Fibroblast of lung (primary cell): ENCODE measurements around the gene HSPA8. TPM values are rescaled to one million over a fixed set of nuclear protein-coding genes. Genes with fewer than 3 reads are reported as not detected.

Source experiments
- DNase-seq, 2 donors: peaks; one replicate each; pipeline versions ENCODE4 v3.0.0 to v3.0.0-alpha.2; 2010; ENCODE audit warnings: low read depth in 2 of 2
- H2AFZ ChIP-seq: 2 replicates; pipeline ENCODE4 v1.5.1; 2012; ENCODE audit warnings: low read length, control low read depth, inconsistent platforms
- H3K27ac ChIP-seq: 2 replicates; pipeline ENCODE4 v1.5.1; 2011; ENCODE audit warnings: low read length, control low read depth; ENCODE audit not compliant: insufficient read depth
- H3K27me3 ChIP-seq: 2 replicates; pipeline ENCODE4 v1.5.1; 2011; ENCODE audit warnings: mild to moderate bottlenecking, low read length; ENCODE audit not compliant: control insufficient read depth, insufficient read depth
- H3K36me3 ChIP-seq: 2 replicates; pipeline ENCODE4 v1.5.1; 2011; ENCODE audit warnings: low read length; ENCODE audit not compliant: control insufficient read depth, insufficient read depth
- H3K4me1 ChIP-seq: 2 replicates; pipeline ENCODE4 v1.5.1; 2011; ENCODE audit warnings: low read length; ENCODE audit not compliant: control insufficient read depth, insufficient read depth; ENCODE audit errors: extremely low read depth
- H3K4me2 ChIP-seq: 2 replicates; pipeline ENCODE4 v1.5.1; 2011; ENCODE audit warnings: low read length, control low read depth; ENCODE audit not compliant: insufficient read depth; ENCODE audit errors: extremely low read depth
- H3K4me3 ChIP-seq, 4 experiments: fragments of 200-600 bp in 1 of 4; sonication (generic) in 1 of 4; replicated peaks in 1 of 4; 2 replicates each; pipeline ENCODE4 v1.5.1; 2011 to 2016; ENCODE audit warnings: low read length in 4 of 4, low read depth in 3 of 4, mild to moderate bottlenecking in 3 of 4, control low read depth in 2 of 4, inconsistent platforms in 1 of 4, mixed read lengths in 1 of 4; ENCODE audit not compliant: insufficient read depth in 1 of 4; ENCODE audit errors: control extremely low read depth in 1 of 4
- H3K79me2 ChIP-seq: 2 replicates; pipeline ENCODE4 v1.5.1; 2012; ENCODE audit warnings: mild to moderate bottlenecking, low read length, inconsistent platforms; ENCODE audit not compliant: control insufficient read depth, insufficient read depth
- H3K9ac ChIP-seq: 2 replicates; pipeline ENCODE4 v1.5.1; 2011; ENCODE audit warnings: mild to moderate bottlenecking, low read length, control low read depth; ENCODE audit not compliant: insufficient read depth
- H3K9me3 ChIP-seq: 2 replicates; pipeline ENCODE4 v1.5.1; 2012; ENCODE audit warnings: low read depth, low read length; ENCODE audit not compliant: control insufficient read depth, insufficient read depth
- H4K20me1 ChIP-seq: 2 replicates; pipeline ENCODE4 v1.5.1; 2011; ENCODE audit warnings: low read length; ENCODE audit not compliant: control insufficient read depth, insufficient read depth; ENCODE audit errors: extremely low read depth
- CTCF ChIP-seq, 2 donors: IDR thresholded peaks in 1 of 2; conservative IDR thresholded peaks in 1 of 2; 1 replicate in 1 of 2; 2 replicates in 1 of 2; pipeline ENCODE4 v1.5.1; 2011 to 2012; ENCODE audit warnings: low read length in 2 of 2, control low read depth in 1 of 2, inconsistent platforms in 1 of 2, low read depth in 1 of 2, mild to moderate bottlenecking in 1 of 2
- EZH2 ChIP-seq: IDR thresholded peaks from 2 replicates; pipeline ENCODE4 v1.5.1; 2012; ENCODE audit warnings: low read length, control low read depth, mild to moderate bottlenecking; ENCODE audit errors: missing control alignments
- polyA plus RNA-seq, 2 donors: library from polyadenylated mRNA; depleted of rRNA in 1 of 2; stranded (reverse) in 1 of 2; unstranded in 1 of 2; fragments of >200 nt; gene quantifications; 2 replicates each; pipeline ENCODE4 v1.2.1, GENCODE V29; 2011 to 2012; ENCODE audit warnings: missing spikeins in 1 of 2
- total RNA-seq: library from RNA; depleted of rRNA; stranded (reverse); fragments of >200 nt; gene quantifications from 2 replicates; pipeline ENCODE4 v1.2.1, GENCODE V29; 2014

The HSPA8 gene
- total and polyA plus RNA-seq, 2 donors (not counting 1 experiment from before 2014, with no cell fraction given): 2,158 to 2,431 TPM

- Histone ChIP-seq H3K79me2 (no peaks in the 10 kb centered on the region), H4K20me1 (no peaks in the 10 kb centered on the region), H3K4me3 (no peak overlapping the region), H3K9ac (no peak overlapping the region), H2AFZ (no peak overlapping the region), H3K4me1 (no peaks in the 10 kb centered on the region), H3K27ac (no peak overlapping the region), H3K27me3 (no peaks in the 10 kb centered on the region), H3K36me3 (peaks cover 16% of the 10 kb centered on the region), H3K9me3 (no peaks in the 10 kb centered on the region), H3K4me2 (no peak overlapping the region)
- TF ChIP-seq EZH2 (no peak), CTCF (conservative IDR thresholded peaks at IDR 0.05 in 1 of 2, IDR thresholded peaks at IDR 0.05 in 1 of 2; ENCODE audit: low read depth in 1 of 2, low read length in 2 of 2) (no peak)
- no peak for DNase-seq
These were observed 14.5 kb upstream of the HSPA8 start for GRCh38 chr11:123076484-123076883.

DNA sequence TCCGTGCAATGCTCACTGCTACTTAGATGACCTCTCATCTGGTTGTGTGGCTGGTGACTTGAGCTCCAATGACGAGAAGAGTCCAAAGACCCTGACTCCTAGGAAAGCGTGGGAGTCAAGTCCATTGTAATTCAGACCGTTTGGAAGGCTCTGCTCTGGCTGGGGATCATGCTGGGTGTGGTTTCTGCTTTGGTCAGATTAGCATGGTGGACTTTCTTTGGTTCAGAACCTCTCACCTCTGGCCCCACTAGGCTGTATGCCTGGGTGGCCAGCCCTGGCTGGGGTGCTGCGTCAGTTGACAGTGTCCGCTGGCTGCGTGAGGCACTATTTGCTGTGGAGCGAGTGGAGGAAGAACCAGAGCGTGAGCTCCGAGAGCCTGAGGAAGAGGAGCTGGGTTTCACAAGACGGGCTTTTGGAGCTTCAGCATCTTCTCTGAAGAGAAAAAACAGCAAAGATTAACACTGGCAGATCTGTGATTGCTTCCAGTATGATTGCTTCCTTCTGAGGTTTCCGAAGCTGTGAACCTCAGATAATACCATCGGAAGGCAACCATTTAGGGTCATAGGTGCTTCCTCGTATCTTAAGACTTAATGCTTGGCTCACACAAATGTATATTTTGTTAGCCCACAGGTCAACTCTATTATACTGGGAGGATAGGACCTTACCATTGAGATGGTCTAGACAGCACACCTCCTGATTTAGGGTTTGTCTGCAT lies 11.6 kb upstream of the HSPA8 start:
- no peaks in the 10 kb centered on the region for H3K79me2 ChIP-seq
- TF ChIP-seq EZH2 (no peak), CTCF (conservative IDR thresholded peaks at IDR 0.05 in 1 of 2, IDR thresholded peaks at IDR 0.05 in 1 of 2; ENCODE audit: low read depth in 1 of 2, low read length in 2 of 2) (no peak)

GRCh38 chr11:123072762-123073161 lies 10.8 kb upstream of the HSPA8 start:
- TF ChIP-seq CTCF (conservative IDR thresholded peaks at IDR 0.05 in 1 of 2, IDR thresholded peaks at IDR 0.05 in 1 of 2; ENCODE audit: low read depth in 1 of 2, low read length in 2 of 2) (no peak), EZH2 (no peak)
- Histone ChIP-seq H3K4me3 (no peak overlapping the region), H3K4me1 (no peaks in the 10 kb centered on the region), H3K79me2 (no peaks in the 10 kb centered on the region), H3K9me3 (no peaks in the 10 kb centered on the region), H3K27ac (no peak overlapping the region), H3K9ac (no peak overlapping the region), H2AFZ (no peak overlapping the region), H3K36me3 (peaks cover 16% of the 10 kb centered on the region), H4K20me1 (no peaks in the 10 kb centered on the region), H3K4me2 (no peak overlapping the region), H3K27me3 (no peaks in the 10 kb centered on the region)
- DNase-seq: no peak

More for the DNA sequence above, 11.6 kb upstream of the HSPA8 start:
- Histone ChIP-seq H3K27me3 (no peaks in the 10 kb centered on the region), H3K4me1 (no peaks in the 10 kb centered on the region), H3K27ac (no peak overlapping the region), H3K4me2 (no peak overlapping the region), H4K20me1 (no peaks in the 10 kb centered on the region), H3K36me3 (peaks cover 16% of the 10 kb centered on the region), H2AFZ (no peak overlapping the region), H3K9ac (no peak overlapping the region), H3K4me3 (no peak overlapping the region), H3K9me3 (no peaks in the 10 kb centered on the region)
- no peak for DNase-seq
